AG08396 (cell line): Measurements from ENCODE around the gene STMND1.

ENCODE experiments used
- DNase-seq: peaks from one replicate; pipeline ENCODE4 v3.0.0; 2012; ENCODE audit warnings: low spot score, mixed read lengths

The STMND1 gene

GRCh38 chr6:17098538-17098937 lies 3.3 kb upstream of the STMND1 start:
- no peak for DNase-seq

DNA sequence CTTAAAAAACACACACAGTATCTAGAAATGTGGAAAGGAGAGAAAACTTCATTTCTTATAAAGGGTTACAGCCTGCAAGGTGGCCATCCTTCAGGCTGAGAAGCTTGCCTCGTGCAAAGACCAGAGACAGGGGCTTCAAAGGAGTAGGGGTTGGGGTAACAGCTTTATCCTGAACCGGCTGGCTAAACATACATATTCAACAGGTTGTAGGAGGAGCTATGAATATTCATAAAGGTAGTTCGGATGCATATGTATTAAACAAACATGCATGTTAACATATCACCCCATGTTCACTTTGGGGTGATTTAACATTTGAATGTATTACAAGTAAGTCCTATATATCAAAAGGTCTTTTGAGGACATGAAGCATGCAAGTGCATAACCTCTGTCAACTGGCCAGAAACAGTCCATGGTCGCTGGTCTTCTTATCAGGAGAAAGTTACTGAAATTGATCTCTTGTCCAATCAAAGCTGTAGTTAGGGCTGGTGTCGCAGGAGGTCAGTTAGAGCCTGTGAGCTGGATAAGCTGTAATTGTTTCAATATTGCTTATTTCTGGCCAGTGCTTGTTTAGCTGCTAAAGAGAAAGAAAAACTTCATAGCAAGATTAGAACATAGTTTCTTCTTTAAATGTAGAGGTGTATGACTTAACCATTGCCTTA lies 2.3 kb upstream of the STMND1 start:
- DNase-seq, result no peak

DNA sequence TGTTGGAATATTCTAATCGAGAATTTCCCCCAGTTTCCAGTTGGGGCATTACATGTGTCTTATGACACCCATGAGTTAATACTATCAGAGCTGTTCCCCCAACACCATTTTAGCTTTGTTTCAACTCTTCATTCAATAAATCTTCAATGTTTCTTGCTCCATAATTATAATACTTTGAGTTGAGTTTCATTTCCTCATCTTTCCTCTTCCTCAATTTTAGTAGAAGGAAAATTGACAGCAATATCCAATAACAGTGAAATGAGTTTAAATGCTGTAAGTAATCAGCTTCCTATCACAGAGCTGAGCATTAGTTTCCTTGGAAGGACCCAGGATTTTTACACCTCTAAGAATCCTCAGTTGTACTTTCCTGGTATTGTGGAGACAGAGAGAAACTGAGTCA lies 1.0 kb upstream of the STMND1 start:
- DNase-seq, result no peak

DNA sequence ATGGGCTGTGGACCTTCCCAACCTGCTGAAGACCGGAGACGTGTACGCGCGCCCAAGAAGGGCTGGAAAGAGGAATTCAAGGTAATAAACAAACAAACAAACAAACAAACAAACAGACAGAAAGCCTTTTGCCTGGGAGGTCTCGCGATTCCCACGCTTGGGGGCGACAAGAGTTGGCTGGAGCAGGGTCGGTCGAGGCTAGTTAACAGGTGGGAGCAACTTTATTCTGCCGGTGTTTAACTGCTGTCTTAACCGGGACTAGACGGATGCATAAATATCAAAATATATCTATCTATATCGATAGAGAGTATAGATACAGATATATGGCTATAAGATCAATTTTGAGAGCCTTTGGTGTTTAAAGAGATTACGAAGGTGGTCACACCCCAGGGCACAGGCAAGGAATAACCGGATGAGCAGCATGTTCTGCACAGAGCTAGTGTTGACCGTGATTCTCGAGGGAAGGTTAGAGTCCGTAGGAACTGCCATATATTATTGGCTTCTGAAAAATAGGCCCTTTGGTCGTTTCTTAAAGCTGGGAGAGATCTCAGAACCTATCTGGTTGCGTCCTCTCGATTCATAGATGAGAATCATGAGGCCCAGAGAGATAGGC lies 514 bp downstream of the STMND1 start:
- DNase-seq, result no peak

DNA sequence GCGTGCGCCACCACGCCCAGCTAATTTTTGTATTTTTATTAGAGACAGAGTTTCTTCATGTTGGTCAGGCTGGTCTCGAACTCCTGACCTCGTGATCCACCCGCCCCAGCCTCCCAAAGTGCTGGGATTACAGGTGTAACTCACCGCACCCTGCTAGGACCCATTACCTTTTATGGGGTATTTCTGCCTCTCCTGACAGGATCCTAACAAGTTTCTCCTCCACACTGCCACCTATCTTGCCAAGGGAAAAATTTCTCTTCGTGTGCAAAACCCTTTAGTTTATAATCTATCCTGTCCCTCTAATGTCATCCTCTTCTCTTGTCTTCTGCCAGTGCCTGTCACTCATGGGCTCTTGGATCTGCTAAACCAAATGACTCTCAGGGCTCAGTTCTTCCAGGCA lies 1.9 kb downstream of the STMND1 start:
- DNase-seq, result no peak

- no peak for DNase-seq
Observed at GRCh38 chr6:17107863-17108262, 6.0 kb downstream of the STMND1 start.

- peak; percentile 75 for DNase-seq
Observed at GRCh38 chr6:17115251-17116116, 13.6 kb downstream of the STMND1 start.

- no peak for DNase-seq
Observed at GRCh38 chr6:17116117-17116440, 14.2 kb downstream of the STMND1 start.

- DNase-seq, result peak; percentile 56
Observed at GRCh38 chr6:17120019-17120418, 18.2 kb downstream of the STMND1 start.

- no peak for DNase-seq
Observed at GRCh38 chr6:17125407-17125806, 23.6 kb downstream of the STMND1 start.

- DNase-seq, result no peak
Observed at GRCh38 chr6:17130786-17131185, 28.9 kb downstream of the STMND1 start.

- no peak for DNase-seq
Observed at GRCh38 chr6:17132967-17133366, 31.1 kb downstream of the STMND1 start.

DNA sequence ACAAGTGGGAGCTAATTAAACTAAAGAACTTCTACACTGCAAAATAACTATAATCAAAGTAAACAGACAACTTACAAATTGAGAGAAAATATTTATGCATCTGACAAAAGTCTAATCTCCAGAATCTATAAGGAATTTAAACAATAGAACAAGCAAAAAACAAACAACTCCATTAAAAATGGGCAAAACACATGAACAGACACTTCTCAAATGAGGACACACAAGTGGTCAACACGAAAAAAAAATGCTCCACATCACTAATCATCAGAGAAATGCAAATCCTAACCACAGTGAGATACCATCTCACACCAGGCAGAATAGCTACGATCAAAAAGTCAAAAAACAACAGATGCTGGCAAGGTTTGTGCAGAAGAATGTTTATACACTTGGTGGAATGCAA lies 36.2 kb downstream of the STMND1 start:
- no peak for DNase-seq

DNA sequence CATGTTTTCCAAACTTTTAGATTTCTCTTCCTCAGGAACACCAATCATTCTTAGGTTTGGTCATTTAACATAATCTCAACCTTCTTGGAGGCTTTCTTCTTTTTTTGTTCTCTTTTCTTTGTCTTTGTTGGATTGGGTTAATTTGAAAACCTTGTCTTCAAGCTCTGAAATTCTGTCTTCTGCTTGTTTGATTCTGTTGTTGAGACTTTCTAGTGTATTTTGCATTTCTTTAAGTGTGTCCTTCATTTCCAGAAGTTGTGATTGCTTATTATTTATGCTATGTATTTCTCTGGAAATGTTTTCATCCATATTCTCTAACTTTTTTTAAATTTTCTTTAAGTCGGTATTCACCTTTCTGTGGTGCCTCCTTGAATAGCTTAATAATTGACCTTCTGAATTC lies 42.2 kb downstream of the STMND1 start:
- no peak for DNase-seq

- DNase-seq, result no peak
Observed at GRCh38 chr6:17149571-17149970, 47.7 kb downstream of the STMND1 start.

DNA sequence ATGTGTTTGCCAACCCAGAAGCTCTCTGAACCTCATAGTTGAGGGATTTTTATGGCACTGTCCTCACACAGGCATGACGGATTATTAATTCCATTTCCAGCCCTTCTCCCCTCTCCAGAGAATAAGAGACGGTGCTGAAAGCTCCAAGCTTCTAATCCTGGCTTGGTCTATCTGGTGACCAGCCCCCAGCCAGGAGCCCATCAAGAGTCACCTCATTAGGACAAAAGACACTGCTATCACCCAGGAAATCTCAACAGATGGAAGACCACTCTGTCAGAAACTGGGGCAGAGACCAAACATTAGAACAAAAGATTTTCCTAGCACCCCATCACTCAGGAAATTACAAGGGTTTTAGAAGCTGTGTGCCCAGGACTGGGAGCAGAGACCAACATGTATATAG lies 48.2 kb downstream of the STMND1 start:
- DNase-seq, result no peak

DNA sequence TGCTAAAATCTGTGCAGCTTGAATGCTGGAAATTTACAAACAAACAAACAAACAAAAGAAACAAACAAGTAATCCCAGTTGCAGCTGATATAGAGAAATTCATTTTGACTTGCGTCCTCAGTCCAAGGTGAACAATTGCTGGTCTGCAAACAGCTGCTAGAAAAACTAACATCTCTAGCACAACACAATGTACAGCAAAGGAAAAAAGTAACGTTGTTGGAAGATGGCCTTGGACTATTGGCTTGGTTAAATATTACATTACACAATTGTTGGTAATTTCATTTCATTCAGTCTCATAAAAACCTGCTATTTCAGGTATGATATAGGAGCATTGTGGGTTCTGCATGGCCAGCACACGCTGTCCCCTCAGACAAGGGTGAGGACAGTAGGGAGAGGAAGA lies 50.0 kb downstream of the STMND1 start:
- no peak for DNase-seq

- DNase-seq, result no peak
Observed at GRCh38 chr6:17152703-17153102, 50.9 kb downstream of the STMND1 start.

- DNase-seq, result peak; percentile 48
Observed at GRCh38 chr6:17156112-17156921, 54.5 kb downstream of the STMND1 start.

DNA sequence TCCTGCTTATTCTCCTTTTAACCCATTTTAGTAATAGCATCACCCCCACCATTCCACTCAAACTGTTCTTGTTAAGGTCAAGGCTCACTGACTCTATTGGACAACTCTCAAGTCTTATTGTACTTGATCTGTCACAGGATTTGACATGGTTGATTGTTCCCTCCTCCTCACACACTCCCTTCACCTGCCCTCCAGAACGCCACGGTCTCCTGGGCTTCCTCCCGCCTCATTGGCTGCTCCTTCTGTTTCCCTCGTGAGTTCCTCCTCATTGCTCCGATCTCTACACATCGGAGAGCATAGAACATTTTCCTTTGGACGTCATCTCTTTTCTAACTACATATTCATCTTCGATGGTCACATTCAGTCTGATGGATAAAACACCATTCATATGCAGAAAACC lies 55.1 kb downstream of the STMND1 start:
- DNase-seq, result no peak

- DNase-seq, result no peak
Observed at GRCh38 chr6:17157617-17158016, 55.8 kb downstream of the STMND1 start.

DNA sequence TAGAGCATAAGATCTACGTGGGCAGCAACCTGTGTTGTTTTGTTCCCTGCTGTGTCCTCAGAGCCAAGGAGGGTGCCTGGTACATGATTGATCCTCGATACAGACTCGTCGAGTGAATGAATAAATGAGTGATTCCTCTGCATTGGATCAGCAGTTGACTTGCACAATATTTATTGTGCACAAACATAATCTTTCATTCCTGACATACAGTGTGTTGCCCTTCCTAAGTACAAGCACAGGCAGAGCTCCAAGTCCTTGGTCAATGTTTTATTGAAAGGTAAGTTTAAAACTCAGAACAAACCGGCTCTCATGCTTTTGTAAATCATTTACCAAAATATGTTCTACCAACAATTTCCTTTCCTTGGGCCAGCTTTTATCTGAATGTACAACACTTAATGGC lies 57.4 kb downstream of the STMND1 start:
- no peak for DNase-seq

DNA sequence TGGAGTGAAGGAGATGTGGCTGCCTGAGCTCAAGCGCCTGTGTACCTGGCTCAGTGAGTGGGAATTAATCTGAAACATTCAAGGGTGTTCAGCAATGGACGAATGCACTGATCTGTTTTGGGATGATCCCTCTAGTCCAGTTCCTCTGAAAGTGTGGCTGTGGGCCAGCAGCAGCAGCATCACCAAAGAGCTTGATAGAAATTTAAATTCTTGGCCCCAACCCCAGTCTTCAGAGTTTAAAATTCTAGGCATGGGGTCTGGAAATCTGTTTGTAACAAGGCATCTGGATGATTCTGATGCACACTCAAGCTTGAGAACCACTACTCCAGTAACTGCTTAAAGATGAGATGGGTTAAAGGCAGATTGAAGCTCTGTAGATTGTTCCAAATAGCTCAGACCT lies 59.2 kb downstream of the STMND1 start:
- DNase-seq, result no peak
